Parathyroid adenoma (tissue), 2 donors: ENCODE data around the gene ARHGAP18.

Source experiments
- H2AFZ ChIP-seq: fragments of 300-600 bp; sonication (generic); one replicate; pipeline ENCODE4 v1.7.0; 2017; ENCODE audit warnings: antibody characterized with exemption, mild to moderate bottlenecking
- H3K27ac ChIP-seq: fragments of 300-600 bp; sonication (generic); one replicate; pipeline ENCODE4 v1.7.0; 2017
- H3K27me3 ChIP-seq: fragments of 300-600 bp; sonication (generic); one replicate; pipeline ENCODE4 v1.7.0; 2017; ENCODE audit warnings: low read length; ENCODE audit not compliant: control insufficient read depth, insufficient read depth
- H3K36me3 ChIP-seq: fragments of 300-600 bp; sonication (generic); one replicate; pipeline ENCODE4 v1.7.0; 2017; ENCODE audit warnings: low read length; ENCODE audit not compliant: control insufficient read depth, insufficient read depth
- H3K4me1 ChIP-seq: fragments of 300-600 bp; sonication (generic); one replicate; pipeline ENCODE4 v1.7.0; 2017; ENCODE audit warnings: control low read depth
- H3K4me2 ChIP-seq: fragments of 300-600 bp; sonication (generic); one replicate; pipeline ENCODE4 v1.7.0; 2017; ENCODE audit warnings: low read length
- H3K4me3 ChIP-seq: fragments of 300-600 bp; sonication (generic); one replicate; pipeline ENCODE4 v1.7.0; 2017; ENCODE audit warnings: low read depth, low read length
- H3K79me2 ChIP-seq: fragments of 300-600 bp; sonication (generic); one replicate; pipeline ENCODE4 v1.7.0; 2017; ENCODE audit warnings: control low read depth
- H3K9ac ChIP-seq: fragments of 300-600 bp; sonication (generic); one replicate; pipeline ENCODE4 v1.7.0; 2017; ENCODE audit warnings: mild to moderate bottlenecking
- H3K9me3 ChIP-seq: fragments of 300-600 bp; sonication (generic); one replicate; pipeline ENCODE4 v1.7.0; 2017; ENCODE audit warnings: low read length; ENCODE audit not compliant: control insufficient read depth
- CTCF ChIP-seq: fragments of 300-600 bp; sonication (generic); IDR thresholded peaks from one replicate; pipeline ENCODE4 v1.7.0; 2017; ENCODE audit warnings: antibody characterized with exemption, mild to moderate bottlenecking
- donor health status: primary hyperparathyroidism.

The ARHGAP18 gene

GRCh38 chr6:129717277-129717676, 7.3 kb upstream of the ARHGAP18 start:
- no peak for TF ChIP-seq CTCF
- Histone ChIP-seq H3K9ac (no peak overlapping the region), H3K27ac (no peak overlapping the region), H2AFZ (peak overlapping the region; percentile 1), H3K4me1 (no peaks in the 10 kb centered on the region), H3K9me3 (no peaks in the 10 kb centered on the region), H3K4me2 (no peak overlapping the region), H3K79me2 (no peaks in the 10 kb centered on the region), H3K4me3 (no peak overlapping the region), H3K27me3 (no peaks in the 10 kb centered on the region), H3K36me3 (no peaks in the 10 kb centered on the region)

GRCh38 chr6:129713806-129714333, 3.9 kb upstream of the ARHGAP18 start:
- Histone ChIP-seq H3K4me3 (no peak overlapping the region), H3K9me3 (no peaks in the 10 kb centered on the region), H3K79me2 (no peaks in the 10 kb centered on the region), H3K27me3 (no peaks in the 10 kb centered on the region), H3K4me2 (no peak overlapping the region), H3K4me1 (peaks cover 3% of the 10 kb centered on the region), H3K9ac (no peak overlapping the region), H3K36me3 (no peaks in the 10 kb centered on the region), H2AFZ (peak overlapping the region; percentile 7), H3K27ac (no peak overlapping the region)
- TF ChIP-seq CTCF = no peak

GRCh38 chr6:129711271-129711631, 1.3 kb upstream of the ARHGAP18 start:
- Histone ChIP-seq H3K27me3 (no peaks in the 10 kb centered on the region), H3K36me3 (no peaks in the 10 kb centered on the region), H3K4me1 (peaks cover 10% of the 10 kb centered on the region), H3K4me2 (no peak overlapping the region), H3K4me3 (no peak overlapping the region), H2AFZ (no peak overlapping the region), H3K27ac (no peak overlapping the region), H3K9me3 (no peaks in the 10 kb centered on the region), H3K9ac (no peak overlapping the region), H3K79me2 (peaks cover 20% of the 10 kb centered on the region)
- no peak for TF ChIP-seq CTCF

GRCh38 chr6:129710450-129711270, 683 bp upstream of the ARHGAP18 start:
- H3K27me3 ChIP-seq = no peaks in the 10 kb centered on the region
- H3K27ac ChIP-seq = peak overlapping the region; percentile 84
- no peaks in the 10 kb centered on the region for H3K36me3 ChIP-seq
- H3K4me2 ChIP-seq = peak overlapping the region; percentile 75
- TF ChIP-seq CTCF = no peak
- peaks cover 10% of the 10 kb centered on the region for H3K4me1 ChIP-seq
- no peaks in the 10 kb centered on the region for H3K9me3 ChIP-seq
- H3K79me2 ChIP-seq = peaks cover 24% of the 10 kb centered on the region
- H3K9ac ChIP-seq = no peak overlapping the region
- H3K4me3 ChIP-seq = peak overlapping the region; percentile 80
- H2AFZ ChIP-seq = peak overlapping the region; percentile 83
